Epithelial cell of proximal tubule (primary cell): ENCODE data around the gene EPO. TPM values are rescaled to one million over a fixed set of nuclear protein-coding genes. Genes with fewer than 3 reads are reported as not detected.
A peak's percentile ranks its signal among the peaks of the same experiment; 100 is the strongest.
"Not testable (repeated sequence)": the region's sequence is repeated elsewhere in the genome, so short reads cannot be mapped to it uniquely, and the experiment has no call there.

Experiments used
- DNase-seq: peaks from one replicate; pipeline ENCODE4 v3.0.0-alpha.2; 2011; ENCODE audit warnings: low read depth
- H3K4me3 ChIP-seq: 2 replicates; pipeline ENCODE4 v1.5.1; 2011; ENCODE audit warnings: low read depth, mild to moderate bottlenecking, low read length
- total RNA-seq: library from RNA; depleted of rRNA; stranded (reverse); fragments of >200 nt; gene quantifications from 2 replicates; pipeline ENCODE4 v1.2.3, GENCODE V29; 2015
- TF ChIP-seq, protein P1 (sequence below): conservative IDR thresholded peaks from 2 replicates; pipeline ENCODE4 v1.5.1; 2012; ENCODE audit warnings: low read depth, mild to moderate bottlenecking, low read length

EPO gene
- total RNA-seq, 1 donor from 2014 or later, result not detected

DNA sequence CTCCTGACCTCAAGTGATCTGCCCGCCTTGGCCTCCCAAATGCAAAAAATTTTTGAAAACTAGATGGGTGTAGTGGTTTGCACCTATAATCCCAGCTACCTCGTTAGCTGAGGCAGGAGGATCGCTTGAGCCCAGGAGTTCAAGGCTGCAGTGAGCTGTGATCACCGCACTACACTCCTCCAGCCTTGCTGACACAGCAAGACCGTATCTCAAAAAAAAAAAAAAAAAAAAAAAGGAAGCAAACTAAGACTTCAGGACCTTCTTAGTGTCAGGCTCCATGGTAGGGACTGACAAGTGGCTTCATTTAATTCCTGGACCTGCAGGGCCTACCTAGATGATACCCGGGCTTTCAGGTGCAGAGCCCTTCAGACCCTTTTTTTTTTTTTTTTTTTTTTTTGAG is 11.9 kb upstream of the EPO start:
- TF ChIP-seq, protein P1, sequence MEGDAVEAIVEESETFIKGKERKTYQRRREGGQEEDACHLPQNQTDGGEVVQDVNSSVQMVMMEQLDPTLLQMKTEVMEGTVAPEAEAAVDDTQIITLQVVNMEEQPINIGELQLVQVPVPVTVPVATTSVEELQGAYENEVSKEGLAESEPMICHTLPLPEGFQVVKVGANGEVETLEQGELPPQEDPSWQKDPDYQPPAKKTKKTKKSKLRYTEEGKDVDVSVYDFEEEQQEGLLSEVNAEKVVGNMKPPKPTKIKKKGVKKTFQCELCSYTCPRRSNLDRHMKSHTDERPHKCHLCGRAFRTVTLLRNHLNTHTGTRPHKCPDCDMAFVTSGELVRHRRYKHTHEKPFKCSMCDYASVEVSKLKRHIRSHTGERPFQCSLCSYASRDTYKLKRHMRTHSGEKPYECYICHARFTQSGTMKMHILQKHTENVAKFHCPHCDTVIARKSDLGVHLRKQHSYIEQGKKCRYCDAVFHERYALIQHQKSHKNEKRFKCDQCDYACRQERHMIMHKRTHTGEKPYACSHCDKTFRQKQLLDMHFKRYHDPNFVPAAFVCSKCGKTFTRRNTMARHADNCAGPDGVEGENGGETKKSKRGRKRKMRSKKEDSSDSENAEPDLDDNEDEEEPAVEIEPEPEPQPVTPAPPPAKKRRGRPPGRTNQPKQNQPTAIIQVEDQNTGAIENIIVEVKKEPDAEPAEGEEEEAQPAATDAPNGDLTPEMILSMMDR, result no peak
- no peak for DNase-seq
- H3K4me3 ChIP-seq, result no peak overlapping the region

DNA sequence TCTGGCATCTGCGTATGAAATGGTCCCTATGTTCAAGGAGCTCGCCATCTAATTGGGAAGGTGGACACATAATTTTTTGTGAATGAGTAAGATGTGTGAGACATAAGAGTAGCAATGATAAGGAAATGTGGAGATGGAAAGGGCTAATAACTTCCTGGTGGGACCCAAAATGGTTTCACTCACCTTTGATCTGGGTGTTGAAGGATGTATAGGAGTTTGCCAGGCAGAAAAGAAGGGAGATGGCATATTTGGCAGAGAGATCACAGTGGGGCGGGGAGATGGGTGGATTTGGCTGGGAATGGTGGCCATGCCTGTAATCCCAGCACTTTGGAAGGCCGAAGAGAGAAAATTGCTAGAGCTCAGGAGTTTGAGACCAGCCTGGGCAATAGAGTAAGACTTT is 9.8 kb upstream of the EPO start:
- no peak for DNase-seq
- TF ChIP-seq, protein P1, result no peak
- H3K4me3 ChIP-seq, result no peak overlapping the region

DNA sequence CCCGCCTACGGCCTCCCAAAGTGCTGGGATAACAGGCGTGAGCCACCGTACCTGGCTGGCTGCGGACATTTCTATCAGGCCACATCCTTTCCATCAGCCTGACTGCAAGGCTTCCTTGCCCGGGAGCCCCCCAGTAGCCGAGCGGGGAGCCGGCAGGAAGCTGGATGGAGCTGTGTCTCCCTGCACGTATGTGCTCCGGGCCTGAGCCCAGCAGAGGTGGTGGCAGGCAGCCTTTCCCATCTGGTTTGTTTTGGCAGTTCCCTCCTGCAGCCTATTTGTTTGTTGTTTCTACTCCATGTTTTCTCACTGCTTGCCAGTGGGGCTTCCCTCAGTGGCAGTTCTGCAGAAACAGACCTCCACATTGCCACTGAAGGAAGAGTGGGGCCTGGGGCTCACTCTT is 8.9 kb upstream of the EPO start:
- TF ChIP-seq, protein P1, result no peak
- no peak overlapping the region for H3K4me3 ChIP-seq
- no peak for DNase-seq

DNA sequence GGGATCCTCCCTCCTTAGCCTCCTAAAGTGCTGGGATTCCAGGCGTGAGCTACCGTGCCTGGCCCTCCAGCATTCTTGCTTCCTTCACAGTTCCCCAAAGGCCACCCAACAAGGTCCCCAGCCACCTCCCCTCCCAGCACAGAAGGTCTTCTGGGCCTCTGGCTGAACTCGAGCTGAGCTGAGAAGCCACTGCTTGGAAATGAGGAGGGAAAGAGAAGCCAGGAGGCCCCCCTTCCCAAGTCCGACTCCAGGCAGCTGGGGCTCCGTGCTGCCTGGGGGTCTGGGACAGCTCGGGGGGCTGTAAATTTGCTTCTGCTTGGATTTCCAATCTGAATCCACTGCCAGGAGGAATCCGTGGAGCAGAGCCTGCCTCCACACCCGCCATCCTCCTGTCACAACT is 5.5 kb upstream of the EPO start:
- TF ChIP-seq, protein P1, result no peak
- H3K4me3 ChIP-seq, result no peak overlapping the region
- no peak for DNase-seq

DNA sequence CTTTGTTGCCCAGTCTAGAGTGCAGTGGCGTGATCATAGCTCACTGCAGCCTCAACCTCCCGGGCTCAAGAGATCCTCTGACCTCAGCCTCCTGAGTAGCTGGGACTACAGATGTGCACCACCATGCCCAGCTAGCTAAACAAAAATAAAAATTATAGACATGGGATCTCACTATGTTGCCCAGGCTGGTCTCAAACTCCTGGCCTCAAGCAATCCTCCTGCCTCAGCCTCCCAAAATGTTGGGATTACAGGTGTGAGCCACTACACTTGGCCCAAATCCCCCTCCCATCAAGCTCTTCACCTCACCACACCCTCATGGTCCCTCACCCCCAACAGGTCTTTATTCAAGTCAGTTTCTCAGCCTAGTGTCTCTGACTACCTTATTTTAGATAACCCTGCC is 3.2 kb upstream of the EPO start:
- DNase-seq, result not testable (repeated sequence)

DNA sequence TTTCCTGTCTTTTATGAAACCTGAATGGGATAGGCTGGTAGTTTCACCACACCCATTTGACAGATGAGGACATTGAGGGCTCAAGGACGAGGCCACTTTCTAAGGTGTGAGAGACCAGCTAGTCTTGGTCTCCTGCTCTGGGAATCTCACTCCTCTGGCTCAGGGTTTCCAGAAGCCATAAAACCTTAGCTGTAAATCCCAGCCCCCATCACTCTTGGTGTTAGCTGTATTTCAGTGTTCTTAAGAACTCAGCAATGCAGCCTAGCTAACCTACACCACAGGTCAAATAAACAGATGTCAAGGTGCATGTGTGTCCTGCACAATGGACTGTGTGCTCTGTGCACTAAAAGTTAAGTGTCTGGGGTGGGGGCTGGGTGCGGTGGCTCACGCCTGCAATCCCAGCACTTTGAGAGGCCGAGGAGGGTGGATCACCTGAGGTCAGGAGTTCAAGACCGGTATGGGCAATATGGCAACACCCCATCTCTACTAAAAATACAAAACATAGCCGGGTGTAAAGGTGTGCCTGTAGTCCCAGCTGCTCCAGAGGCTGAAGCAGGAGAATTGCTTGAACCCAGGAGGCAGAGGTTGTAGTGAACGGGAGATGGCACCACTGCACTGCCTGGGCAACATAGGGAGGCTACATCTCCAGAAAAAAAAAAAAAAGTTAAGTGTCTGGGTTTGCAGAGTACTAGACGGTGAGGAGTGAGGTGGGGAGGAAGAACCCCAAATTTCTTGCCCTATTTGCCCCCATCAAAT is 567 bp upstream of the EPO start:
- DNase-seq, result no peak
- no peak overlapping the region for H3K4me3 ChIP-seq

More for the DNA sequence above, 3.2 kb upstream of the EPO start:
- not testable (repeated sequence) for H3K4me3 ChIP-seq

DNA sequence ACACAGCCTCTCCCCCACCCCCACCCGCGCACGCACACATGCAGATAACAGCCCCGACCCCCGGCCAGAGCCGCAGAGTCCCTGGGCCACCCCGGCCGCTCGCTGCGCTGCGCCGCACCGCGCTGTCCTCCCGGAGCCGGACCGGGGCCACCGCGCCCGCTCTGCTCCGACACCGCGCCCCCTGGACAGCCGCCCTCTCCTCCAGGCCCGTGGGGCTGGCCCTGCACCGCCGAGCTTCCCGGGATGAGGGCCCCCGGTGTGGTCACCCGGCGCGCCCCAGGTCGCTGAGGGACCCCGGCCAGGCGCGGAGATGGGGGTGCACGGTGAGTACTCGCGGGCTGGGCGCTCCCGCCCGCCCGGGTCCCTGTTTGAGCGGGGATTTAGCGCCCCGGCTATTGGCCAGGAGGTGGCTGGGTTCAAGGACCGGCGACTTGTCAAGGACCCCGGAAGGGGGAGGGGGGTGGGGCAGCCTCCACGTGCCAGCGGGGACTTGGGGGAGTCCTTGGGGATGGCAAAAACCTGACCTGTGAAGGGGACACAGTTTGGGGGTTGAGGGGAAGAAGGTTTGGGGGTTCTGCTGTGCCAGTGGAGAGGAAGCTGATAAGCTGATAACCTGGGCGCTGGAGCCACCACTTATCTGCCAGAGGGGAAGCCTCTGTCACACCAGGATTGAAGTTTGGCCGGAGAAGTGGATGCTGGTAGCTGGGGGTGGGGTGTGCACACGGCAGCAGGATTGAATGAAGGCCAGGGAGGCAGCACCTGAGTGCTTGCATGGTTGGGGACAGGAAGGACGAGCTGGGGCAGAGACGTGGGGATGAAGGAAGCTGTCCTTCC is 620 bp downstream of the EPO start:
- DNase-seq, result no peak
- TF ChIP-seq, protein P1, result no peak
- H3K4me3 ChIP-seq, result no peak overlapping the region

More for the DNA sequence above, 567 bp upstream of the EPO start:
- TF ChIP-seq, protein P1, result peak; percentile 28
